GM19023 (cell line): ENCODE measurements around the gene SPECC1L.
"Not testable (repeated sequence)": the region's sequence is repeated elsewhere in the genome, so short reads cannot be mapped to it uniquely, and the experiment has no call there.

Experiments used
- ATAC-seq: cut with Tn5 transposase; IDR thresholded peaks from one replicate; pipeline ENCODE4 v1.9.1; 2021; ENCODE audit warnings: mild to moderate bottlenecking, moderate library complexity; ENCODE audit not compliant: unreplicated experiment

SPECC1L gene

GRCh38 chr22:24285245-24285644 is 14.6 kb downstream of the SPECC1L start:
- ATAC-seq, result no peak

DNA sequence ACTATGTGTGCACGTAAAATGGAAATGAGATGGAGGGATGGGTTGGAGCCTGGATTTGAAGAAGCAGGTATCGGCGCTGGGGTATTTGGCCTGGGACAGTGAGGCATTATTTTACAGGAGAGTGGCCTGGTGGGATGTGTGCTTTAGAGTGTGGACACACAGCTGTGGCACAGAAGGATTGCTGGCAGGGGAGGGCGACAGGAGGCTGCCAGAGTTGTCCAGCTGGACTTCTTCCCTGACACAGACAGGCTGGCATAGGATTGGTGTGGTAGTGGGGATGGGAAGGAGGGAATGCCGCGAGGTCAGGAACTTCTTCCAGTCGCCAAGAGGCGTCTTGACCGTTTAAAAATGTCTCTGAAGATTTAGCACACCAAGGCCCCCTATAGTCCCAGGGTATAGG is 16.6 kb downstream of the SPECC1L start:
- ATAC-seq, result not testable (repeated sequence)

DNA sequence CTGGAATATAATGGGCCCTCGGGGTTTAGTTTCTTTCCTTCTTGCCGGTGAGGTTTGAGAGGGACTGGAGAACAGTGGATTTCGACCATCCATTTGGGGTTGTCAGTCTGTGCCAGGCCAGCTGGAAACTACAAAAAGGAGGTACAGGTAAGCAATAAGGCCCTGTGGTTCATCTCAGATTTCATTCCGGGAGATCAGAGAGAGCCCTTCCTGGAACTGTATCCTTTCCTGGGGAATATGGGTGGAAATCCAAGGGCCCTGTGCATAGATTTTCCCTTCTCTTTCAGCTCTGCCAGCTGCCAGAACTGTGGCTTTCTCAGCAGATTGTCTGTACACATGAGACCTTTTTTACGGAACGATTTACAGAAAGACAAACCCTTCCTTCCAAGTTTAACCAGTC is 17.2 kb downstream of the SPECC1L start:
- ATAC-seq, result not testable (repeated sequence)

GRCh38 chr22:24289114-24289513 is 18.5 kb downstream of the SPECC1L start:
- ATAC-seq, result no peak

GRCh38 chr22:24289741-24290163 is 19.1 kb downstream of the SPECC1L start:
- no peak for ATAC-seq

DNA sequence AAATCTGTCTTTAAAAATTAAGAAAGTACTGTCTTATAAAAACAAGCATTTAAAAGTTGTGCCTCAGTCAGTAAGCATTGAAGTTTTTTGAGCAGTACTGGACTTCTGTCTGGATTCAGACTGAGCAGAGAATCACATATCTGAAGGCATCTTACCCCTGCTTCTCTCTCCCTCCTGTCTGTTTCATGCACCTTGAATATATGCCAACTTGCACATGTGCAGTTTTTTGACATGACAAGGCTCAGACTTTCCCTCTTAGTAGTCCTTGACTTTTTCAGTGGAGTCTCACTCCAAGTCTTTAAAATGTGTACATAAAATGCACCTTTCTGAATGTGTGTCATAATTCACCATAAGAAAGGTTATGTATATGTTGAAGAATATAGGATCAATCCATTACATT is 19.8 kb downstream of the SPECC1L start:
- no peak for ATAC-seq

GRCh38 chr22:24291515-24292201 is 21.0 kb downstream of the SPECC1L start:
- ATAC-seq, result no peak

- ATAC-seq, result not testable (repeated sequence)
These were observed 21.7 kb downstream of the SPECC1L start for GRCh38 chr22:24292202-24292830.

- ATAC-seq, result not testable (repeated sequence)
These were observed 24.3 kb downstream of the SPECC1L start for GRCh38 chr22:24294913-24295312.

DNA sequence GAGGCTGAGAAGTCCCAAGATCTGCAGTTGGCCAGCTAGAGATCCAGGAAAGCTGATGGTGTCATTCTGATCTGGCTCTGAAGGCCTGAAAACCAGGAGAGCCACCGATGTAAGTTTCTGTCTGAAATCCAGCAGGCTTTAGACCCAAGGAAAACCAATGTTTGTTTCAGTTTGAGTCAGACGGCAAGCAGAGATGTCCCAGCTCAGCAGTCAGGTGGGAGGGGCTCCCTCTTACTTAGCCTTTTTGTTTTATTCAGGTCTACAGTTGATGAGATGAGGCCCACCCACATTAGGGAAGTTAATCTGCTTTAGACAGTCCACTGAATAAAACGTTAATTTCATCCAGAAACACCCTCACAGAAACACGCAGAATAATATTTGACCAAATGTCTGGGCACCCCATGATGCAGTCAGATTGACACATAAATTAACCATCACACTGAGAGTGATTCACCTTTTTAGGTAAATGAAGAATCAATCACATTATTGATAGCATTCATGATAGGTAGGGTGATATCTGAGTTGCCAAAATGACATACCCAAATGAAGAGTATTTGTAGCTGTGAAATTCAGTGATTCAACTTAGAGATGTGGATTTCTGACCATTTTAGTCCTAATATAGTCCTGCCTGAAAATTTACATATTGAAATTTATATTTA is 28.0 kb downstream of the SPECC1L start:
- not testable (repeated sequence) for ATAC-seq

- not testable (repeated sequence) for ATAC-seq
These were observed 29.9 kb downstream of the SPECC1L start for GRCh38 chr22:24300522-24300921.

- ATAC-seq, result no peak
These were observed 32.0 kb downstream of the SPECC1L start for GRCh38 chr22:24302591-24302990.

- no peak for ATAC-seq
These were observed 32.4 kb downstream of the SPECC1L start for GRCh38 chr22:24303007-24303406.

GRCh38 chr22:24304062-24304675 is 33.5 kb downstream of the SPECC1L start:
- ATAC-seq, result no peak

GRCh38 chr22:24305260-24305692 is 34.6 kb downstream of the SPECC1L start:
- no peak for ATAC-seq

GRCh38 chr22:24310969-24311368 is 40.3 kb downstream of the SPECC1L start:
- ATAC-seq, result no peak

DNA sequence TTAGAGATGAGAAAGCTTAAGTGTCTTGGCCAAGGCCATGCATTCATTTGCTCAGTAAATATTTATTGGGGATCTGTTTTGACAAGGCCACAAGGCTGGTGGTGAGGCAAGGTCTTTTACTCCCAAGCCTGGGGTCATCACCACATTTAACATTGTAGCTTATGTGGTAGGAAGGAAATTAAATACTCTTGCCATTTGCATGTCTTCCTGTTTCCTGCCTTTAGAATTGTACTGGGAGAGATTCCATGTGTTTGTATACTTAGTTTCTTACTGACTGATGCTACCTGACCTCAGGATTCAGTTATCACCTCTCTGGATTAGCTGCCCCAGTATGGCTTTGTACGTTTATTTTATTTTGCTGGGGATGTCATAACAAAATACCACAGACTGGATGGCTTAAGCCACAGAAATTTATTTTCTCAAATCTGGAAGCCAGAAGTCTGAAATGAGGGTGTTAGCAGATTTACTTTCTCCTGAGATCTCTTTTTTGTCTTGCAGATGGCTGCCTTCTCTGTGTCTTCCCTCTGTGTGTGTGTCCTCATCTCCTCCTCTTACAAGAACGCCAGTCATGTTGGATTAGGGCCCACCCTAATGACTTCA is 44.8 kb downstream of the SPECC1L start:
- ATAC-seq, result no peak

DNA sequence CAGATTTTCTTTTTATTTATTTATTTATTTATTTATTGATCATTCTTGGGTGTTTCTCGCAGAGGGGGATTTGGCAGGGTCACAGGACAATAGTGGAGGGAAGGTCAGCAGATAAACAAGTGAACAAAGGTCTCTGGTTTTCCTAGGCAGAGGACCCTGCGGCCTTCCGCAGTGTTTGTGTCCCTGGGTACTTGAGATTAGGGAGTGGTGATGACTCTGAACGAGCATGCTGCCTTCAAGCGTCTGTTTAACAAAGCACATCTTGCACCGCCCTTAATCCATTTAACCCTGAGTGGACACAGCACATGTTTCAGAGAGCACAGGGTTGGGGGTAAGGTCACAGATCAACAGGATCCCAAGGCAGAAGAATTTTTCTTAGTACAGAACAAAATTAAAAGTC is 45.6 kb downstream of the SPECC1L start:
- ATAC-seq, result not testable (repeated sequence)

- not testable (repeated sequence) for ATAC-seq
These were observed 46.9 kb downstream of the SPECC1L start for GRCh38 chr22:24317511-24317910.

- no peak for ATAC-seq
These were observed 48.8 kb downstream of the SPECC1L start for GRCh38 chr22:24319451-24319850.

DNA sequence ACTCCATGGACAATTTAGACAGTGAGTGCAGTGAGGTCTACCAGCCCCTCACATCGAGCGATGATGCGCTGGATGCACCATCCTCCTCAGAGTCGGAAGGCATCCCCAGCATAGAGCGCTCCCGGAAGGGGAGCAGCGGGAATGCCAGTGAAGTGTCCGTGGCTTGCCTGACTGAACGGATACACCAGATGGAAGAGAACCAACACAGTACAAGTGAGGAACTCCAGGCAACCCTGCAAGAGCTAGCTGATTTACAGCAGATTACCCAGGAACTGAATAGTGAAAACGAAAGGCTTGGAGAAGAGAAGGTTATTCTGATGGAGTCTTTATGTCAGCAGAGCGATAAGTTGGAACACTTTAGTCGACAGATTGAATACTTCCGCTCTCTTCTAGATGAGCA is 51.4 kb downstream of the SPECC1L start:
- ATAC-seq, result no peak
